Measurements from ENCODE around the gene GUK1.

GUK1 gene

DNA sequence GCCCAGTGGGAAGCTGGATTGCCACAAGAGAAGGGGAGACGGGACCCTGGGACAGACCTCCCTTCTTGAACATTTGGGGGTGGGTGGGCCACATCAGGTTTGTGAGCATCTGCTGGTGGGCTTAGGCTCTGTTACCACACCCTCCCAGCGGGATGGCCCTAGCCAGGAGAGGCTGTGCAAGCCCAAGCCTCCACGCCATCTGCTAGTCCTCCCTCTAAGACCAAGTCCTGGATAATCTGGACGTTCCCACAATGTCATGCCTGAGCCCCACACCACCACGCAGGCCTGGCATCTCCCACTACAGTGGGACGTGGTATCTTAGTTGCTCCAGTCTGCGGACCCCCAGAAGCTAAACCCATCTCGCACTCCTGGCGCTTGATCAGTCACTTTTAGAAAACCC, 21.8 kb downstream of the GUK1 start:
- TF ChIP-seq, protein P1, sequence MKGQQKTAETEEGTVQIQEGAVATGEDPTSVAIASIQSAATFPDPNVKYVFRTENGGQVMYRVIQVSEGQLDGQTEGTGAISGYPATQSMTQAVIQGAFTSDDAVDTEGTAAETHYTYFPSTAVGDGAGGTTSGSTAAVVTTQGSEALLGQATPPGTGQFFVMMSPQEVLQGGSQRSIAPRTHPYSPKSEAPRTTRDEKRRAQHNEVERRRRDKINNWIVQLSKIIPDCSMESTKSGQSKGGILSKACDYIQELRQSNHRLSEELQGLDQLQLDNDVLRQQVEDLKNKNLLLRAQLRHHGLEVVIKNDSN (IDR thresholded peaks at IDR 0.05) = no peak
- TF ChIP-seq CEBPB (IDR thresholded peaks at IDR 0.05) (no peak), CREB1 (IDR thresholded peaks at IDR 0.05; ENCODE audit: low read depth) (no peak), YY1 (IDR thresholded peaks at IDR 0.05; ENCODE audit: low read depth) (no peak), EGR1 (IDR thresholded peaks at IDR 0.05) (no peak), TAF1 (IDR thresholded peaks at IDR 0.05; ENCODE audit: low read depth) (no peak), FOXM1 (IDR thresholded peaks at IDR 0.05; ENCODE audit: borderline replicate concordance, low read depth) (no peak)
- TF ChIP-seq, protein P2, sequence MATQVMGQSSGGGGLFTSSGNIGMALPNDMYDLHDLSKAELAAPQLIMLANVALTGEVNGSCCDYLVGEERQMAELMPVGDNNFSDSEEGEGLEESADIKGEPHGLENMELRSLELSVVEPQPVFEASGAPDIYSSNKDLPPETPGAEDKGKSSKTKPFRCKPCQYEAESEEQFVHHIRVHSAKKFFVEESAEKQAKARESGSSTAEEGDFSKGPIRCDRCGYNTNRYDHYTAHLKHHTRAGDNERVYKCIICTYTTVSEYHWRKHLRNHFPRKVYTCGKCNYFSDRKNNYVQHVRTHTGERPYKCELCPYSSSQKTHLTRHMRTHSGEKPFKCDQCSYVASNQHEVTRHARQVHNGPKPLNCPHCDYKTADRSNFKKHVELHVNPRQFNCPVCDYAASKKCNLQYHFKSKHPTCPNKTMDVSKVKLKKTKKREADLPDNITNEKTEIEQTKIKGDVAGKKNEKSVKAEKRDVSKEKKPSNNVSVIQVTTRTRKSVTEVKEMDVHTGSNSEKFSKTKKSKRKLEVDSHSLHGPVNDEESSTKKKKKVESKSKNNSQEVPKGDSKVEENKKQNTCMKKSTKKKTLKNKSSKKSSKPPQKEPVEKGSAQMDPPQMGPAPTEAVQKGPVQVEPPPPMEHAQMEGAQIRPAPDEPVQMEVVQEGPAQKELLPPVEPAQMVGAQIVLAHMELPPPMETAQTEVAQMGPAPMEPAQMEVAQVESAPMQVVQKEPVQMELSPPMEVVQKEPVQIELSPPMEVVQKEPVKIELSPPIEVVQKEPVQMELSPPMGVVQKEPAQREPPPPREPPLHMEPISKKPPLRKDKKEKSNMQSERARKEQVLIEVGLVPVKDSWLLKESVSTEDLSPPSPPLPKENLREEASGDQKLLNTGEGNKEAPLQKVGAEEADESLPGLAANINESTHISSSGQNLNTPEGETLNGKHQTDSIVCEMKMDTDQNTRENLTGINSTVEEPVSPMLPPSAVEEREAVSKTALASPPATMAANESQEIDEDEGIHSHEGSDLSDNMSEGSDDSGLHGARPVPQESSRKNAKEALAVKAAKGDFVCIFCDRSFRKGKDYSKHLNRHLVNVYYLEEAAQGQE (IDR thresholded peaks at IDR 0.05; ENCODE audit: low read depth) = no peak

DNA sequence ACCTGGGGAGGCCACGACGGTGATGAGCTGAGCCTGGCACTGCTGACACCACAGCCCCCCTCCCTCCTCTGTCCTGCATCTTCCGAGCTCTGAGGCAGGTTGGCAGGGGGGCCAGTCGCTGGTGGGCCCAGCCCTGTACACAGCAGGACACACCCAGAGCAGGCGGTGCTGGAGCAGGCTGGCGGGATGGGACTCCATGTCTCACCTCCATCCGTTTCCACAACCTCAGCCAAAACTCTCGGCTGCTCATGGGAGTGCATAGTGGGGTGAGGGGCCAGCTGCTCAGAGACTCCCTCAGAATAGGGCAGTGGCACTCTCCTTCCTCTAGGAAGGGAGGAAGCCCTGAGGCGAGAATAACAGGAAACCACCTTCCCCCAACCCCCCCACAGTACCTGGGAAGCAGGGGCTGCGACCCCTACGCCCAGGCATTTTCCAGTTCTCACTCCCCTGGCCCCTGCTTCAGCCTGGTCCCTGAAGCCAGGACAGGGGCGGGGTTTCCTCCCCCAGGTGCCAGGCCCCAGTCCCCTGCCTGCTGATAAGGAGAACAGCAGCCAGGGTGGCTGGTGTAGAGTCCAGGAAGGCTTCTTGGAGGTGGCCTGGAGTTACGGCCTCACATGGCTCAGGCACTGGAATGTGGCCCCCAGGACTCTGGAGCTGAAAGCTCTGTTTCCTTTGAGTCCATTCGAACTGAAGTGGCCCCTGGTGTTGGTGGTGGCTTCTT, 22.4 kb downstream of the GUK1 start:
- no peak for TF ChIP-seq RAD21 (IDR thresholded peaks at IDR 0.05; ENCODE audit: low read depth)

DNA sequence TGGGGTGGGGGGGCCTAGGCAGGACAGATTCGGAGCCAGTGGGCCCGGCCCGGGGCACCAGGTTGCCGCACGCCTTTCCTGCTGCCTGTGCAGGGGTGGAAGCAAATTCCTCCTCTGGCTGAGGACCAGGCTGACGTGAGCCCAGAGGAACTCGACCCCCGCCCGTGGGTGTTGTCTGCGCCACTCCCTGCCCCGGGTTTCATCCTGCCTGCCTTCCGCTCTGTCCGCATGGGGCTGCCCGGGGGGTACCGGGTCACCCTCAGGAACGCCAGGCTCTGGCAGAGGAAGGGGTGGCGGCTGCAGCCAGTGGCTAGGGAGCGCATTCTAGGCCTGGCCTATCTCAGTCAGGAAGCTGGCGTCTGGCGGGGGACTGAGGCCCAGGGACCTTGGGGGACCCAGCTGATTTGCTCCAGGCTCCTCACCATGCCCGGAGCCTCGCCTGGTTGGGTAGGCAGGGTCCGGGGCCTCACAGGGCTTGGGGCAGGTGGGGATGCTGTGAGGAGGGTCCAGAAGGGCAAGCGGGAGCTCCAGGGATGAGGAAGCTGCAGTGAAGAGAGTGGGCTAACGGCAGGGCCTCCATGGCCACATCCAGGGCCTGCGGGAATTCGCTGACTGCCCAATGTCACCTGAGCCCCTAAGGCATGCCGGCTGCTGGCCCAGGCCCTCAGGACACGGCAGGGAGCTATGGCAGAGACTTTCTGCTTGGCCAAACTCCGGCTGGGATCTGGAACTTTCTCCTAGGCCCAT, 23.1 kb downstream of the GUK1 start:
- no peak for TF ChIP-seq EP300 (IDR thresholded peaks at IDR 0.05; ENCODE audit: borderline replicate concordance)
- TF ChIP-seq, protein P2 (IDR thresholded peaks at IDR 0.05; ENCODE audit: low read depth) = no peak
- TF ChIP-seq, protein P3, sequence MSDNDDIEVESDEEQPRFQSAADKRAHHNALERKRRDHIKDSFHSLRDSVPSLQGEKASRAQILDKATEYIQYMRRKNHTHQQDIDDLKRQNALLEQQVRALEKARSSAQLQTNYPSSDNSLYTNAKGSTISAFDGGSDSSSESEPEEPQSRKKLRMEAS (IDR thresholded peaks at IDR 0.05) = no peak
- TF ChIP-seq YY1 (IDR thresholded peaks at IDR 0.05; ENCODE audit: low read depth) = no peak
- TF ChIP-seq ZBTB7A (IDR thresholded peaks at IDR 0.05; ENCODE audit: low read depth) = no peak
- TF ChIP-seq TEAD4 (IDR thresholded peaks at IDR 0.05) = no peak

DNA sequence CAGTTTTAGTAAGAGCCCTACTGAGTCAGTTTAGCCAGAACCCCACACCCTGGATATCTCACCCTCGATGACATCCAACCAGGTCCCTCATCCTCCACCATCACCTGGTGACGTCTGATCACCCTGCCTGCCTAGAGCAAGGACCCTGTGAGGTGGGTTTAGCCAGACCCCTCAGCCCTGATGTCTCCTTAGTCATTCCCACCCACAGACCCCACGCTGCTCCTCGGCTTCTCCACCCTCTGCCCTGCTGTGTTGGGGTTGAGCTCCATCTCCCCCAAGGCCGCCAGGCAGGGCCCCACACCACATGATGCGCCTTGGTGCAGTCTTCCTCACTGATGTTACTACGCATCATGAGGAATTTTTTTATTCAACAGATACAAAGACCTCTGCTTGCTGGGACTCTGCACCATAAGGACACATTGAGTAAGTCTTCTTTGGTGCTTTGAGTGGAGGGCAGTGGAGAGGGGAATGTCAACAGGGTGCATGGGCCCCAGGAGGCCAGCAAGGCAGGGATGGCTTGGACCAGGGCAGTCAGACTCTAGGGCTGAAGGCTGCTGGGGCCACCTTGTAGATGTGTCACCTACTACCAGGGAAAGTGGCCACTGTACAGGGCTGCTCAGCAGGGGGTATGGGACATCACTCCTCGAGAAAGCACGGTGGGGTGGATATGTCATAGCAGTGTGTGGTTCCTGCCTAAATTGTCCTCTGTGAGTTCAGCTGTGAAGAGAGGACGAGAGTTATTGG, 23.9 kb downstream of the GUK1 start:
- TF ChIP-seq NFIC (IDR thresholded peaks at IDR 0.05) (no peak), CREB1 (IDR thresholded peaks at IDR 0.05; ENCODE audit: low read depth) (no peak), TEAD4 (IDR thresholded peaks at IDR 0.05) (no peak), FOXM1 (IDR thresholded peaks at IDR 0.05; ENCODE audit: borderline replicate concordance, low read depth) (no peak), TAF1 (IDR thresholded peaks at IDR 0.05; ENCODE audit: low read depth) (no peak), CEBPB (IDR thresholded peaks at IDR 0.05) (no peak), EGR1 (IDR thresholded peaks at IDR 0.05) (no peak), RAD21 (IDR thresholded peaks at IDR 0.05; ENCODE audit: low read depth) (no peak), ZBTB7A (IDR thresholded peaks at IDR 0.05; ENCODE audit: low read depth) (no peak), EP300 (IDR thresholded peaks at IDR 0.05; ENCODE audit: borderline replicate concordance) (no peak), YY1 (IDR thresholded peaks at IDR 0.05; ENCODE audit: low read depth) (no peak), TCF12 (IDR thresholded peaks at IDR 0.05; ENCODE audit: low read depth) (no peak)
- TF ChIP-seq, protein P3 (IDR thresholded peaks at IDR 0.05) = no peak
- TF ChIP-seq, protein P1 (IDR thresholded peaks at IDR 0.05) = no peak

DNA sequence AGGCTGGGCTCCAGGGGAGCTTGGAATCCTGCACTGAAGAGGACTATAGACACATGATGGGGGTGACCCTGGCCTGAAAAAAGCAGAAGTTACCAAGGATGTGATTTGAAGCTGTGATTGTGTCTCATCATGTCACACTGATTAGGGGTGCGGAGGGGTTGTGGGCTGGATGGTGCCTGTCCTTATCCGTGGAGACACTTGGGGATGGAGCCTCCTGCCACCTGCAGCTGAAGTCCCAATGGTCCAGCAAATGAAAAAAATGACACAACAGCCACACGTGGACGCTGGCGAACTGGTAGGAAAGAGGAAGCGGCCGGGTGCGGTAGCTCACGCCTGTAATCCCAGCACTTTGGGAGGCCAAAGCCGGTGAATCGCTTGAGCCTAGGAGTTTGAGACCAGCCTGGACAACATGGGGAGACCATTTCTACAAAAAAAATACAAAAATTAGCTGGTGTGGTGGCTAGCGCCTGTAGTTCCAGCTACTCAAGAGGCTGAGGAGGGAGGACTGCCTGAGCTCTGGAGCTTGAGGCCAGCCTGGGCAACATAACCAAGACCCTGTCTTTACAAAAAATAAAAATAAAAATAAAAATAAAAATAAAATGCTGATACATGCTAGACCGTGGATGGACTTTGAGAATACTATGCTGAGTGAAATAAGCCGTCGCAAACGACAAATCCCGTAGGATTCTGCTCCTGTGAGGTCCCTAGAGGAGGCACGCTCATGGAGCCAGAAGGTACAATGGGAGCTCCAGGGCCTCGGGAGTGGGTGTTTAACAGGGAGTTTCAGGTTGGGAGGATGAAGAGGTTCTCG, 24.7 kb downstream of the GUK1 start:
- TF ChIP-seq TCF12 (IDR thresholded peaks at IDR 0.05; ENCODE audit: low read depth) = no peak
- TF ChIP-seq, protein P2 (IDR thresholded peaks at IDR 0.05; ENCODE audit: low read depth) = no peak
- TF ChIP-seq, protein P1 (IDR thresholded peaks at IDR 0.05) = no peak
- TF ChIP-seq YY1 (IDR thresholded peaks at IDR 0.05; ENCODE audit: low read depth) = no peak
- no peak; the same call in 1 of the 2 replicates for TF ChIP-seq TAF1 (IDR thresholded peaks at IDR 0.05; ENCODE audit: low read depth)
- no peak for TF ChIP-seq TEAD4 (IDR thresholded peaks at IDR 0.05)
